ENCODE results near the gene NHP2.

- TF ChIP-seq POLR2A (IDR thresholded peaks at IDR 0.05): no peak
- no peak for TF ChIP-seq CTCF (IDR thresholded peaks at IDR 0.05)
Measured at GRCh38 chr5:178115814-178116142, 37.9 kb downstream of the NHP2 start.

All from suprapubic skin (tissue), 3 donors.